ENCODE data around the gene TPI1.

DNA sequence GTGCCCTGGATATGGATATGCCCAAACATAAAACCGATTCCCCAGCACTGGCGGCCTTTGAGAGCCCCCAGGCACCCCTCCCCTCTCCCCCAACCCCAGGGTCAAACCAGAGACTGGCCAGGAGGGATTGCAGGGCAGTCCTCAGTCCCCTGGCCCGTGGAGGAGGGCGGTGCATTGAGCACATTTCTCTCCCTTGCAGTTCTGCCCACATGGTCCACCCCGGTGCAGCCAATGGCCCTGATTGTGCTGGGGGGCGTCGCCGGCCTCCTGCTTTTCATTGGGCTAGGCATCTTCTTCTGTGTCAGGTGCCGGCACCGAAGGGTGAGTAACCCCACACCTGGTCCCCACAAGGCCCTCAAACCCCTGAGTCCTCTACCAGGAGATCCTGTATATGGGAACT lies 49.1 kb upstream of the TPI1 start:
- TF ChIP-seq, protein P1, sequence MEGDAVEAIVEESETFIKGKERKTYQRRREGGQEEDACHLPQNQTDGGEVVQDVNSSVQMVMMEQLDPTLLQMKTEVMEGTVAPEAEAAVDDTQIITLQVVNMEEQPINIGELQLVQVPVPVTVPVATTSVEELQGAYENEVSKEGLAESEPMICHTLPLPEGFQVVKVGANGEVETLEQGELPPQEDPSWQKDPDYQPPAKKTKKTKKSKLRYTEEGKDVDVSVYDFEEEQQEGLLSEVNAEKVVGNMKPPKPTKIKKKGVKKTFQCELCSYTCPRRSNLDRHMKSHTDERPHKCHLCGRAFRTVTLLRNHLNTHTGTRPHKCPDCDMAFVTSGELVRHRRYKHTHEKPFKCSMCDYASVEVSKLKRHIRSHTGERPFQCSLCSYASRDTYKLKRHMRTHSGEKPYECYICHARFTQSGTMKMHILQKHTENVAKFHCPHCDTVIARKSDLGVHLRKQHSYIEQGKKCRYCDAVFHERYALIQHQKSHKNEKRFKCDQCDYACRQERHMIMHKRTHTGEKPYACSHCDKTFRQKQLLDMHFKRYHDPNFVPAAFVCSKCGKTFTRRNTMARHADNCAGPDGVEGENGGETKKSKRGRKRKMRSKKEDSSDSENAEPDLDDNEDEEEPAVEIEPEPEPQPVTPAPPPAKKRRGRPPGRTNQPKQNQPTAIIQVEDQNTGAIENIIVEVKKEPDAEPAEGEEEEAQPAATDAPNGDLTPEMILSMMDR (IDR thresholded peaks at IDR 0.05), result no peak
- TF ChIP-seq POLR2AphosphoS5 (IDR thresholded peaks at IDR 0.05; ENCODE audit: low read depth, low read length), result no peak
- no peak for TF ChIP-seq MEF2A (IDR thresholded peaks at IDR 0.05; ENCODE audit: borderline replicate concordance, low read depth)
- TF ChIP-seq JUND (IDR thresholded peaks at IDR 0.05), result no peak
- no peak for TF ChIP-seq CHD2 (IDR thresholded peaks at IDR 0.05; ENCODE audit: low read length, partially characterized antibody)
- TF ChIP-seq, protein P2, sequence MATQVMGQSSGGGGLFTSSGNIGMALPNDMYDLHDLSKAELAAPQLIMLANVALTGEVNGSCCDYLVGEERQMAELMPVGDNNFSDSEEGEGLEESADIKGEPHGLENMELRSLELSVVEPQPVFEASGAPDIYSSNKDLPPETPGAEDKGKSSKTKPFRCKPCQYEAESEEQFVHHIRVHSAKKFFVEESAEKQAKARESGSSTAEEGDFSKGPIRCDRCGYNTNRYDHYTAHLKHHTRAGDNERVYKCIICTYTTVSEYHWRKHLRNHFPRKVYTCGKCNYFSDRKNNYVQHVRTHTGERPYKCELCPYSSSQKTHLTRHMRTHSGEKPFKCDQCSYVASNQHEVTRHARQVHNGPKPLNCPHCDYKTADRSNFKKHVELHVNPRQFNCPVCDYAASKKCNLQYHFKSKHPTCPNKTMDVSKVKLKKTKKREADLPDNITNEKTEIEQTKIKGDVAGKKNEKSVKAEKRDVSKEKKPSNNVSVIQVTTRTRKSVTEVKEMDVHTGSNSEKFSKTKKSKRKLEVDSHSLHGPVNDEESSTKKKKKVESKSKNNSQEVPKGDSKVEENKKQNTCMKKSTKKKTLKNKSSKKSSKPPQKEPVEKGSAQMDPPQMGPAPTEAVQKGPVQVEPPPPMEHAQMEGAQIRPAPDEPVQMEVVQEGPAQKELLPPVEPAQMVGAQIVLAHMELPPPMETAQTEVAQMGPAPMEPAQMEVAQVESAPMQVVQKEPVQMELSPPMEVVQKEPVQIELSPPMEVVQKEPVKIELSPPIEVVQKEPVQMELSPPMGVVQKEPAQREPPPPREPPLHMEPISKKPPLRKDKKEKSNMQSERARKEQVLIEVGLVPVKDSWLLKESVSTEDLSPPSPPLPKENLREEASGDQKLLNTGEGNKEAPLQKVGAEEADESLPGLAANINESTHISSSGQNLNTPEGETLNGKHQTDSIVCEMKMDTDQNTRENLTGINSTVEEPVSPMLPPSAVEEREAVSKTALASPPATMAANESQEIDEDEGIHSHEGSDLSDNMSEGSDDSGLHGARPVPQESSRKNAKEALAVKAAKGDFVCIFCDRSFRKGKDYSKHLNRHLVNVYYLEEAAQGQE (IDR thresholded peaks at IDR 0.05; ENCODE audit: low read depth, low read length), result no peak
- TF ChIP-seq EZH2phosphoT487 (IDR thresholded peaks at IDR 0.05; ENCODE audit: borderline replicate concordance, low read depth), result no peak
- TF ChIP-seq, protein P3, sequence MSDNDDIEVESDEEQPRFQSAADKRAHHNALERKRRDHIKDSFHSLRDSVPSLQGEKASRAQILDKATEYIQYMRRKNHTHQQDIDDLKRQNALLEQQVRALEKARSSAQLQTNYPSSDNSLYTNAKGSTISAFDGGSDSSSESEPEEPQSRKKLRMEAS (IDR thresholded peaks at IDR 0.05; ENCODE audit: low read depth), result no peak
- TF ChIP-seq NFIC (IDR thresholded peaks at IDR 0.05; ENCODE audit: borderline replicate concordance), result no peak
- no peak for TF ChIP-seq FOXJ3 (CRISPR knock-in tag; IDR thresholded peaks at IDR 0.05)
- no peak for TF ChIP-seq FOXM1 (IDR thresholded peaks at IDR 0.05; ENCODE audit: low read depth)
- TF ChIP-seq RFX5 (IDR thresholded peaks at IDR 0.05; ENCODE audit: low read length), result no peak

All from SK-N-SH (cell line).